Epithelial cell of prostate (primary cell): Measurements from ENCODE around the gene ANKRD13B.

Source experiments
- DNase-seq: peaks from one replicate; pipeline ENCODE4 v3.0.0-alpha.2; 2011; ENCODE audit warnings: low read depth, low spot score
- H3K27ac ChIP-seq: fragments of 450-650 bp; 2 replicates; pipeline ENCODE4 v1.5.1; 2017; ENCODE audit warnings: mild to moderate bottlenecking

ANKRD13B gene

GRCh38 chr17:29591737-29592608, 959 bp upstream of the ANKRD13B start:
- no peak for DNase-seq
- H3K27ac ChIP-seq, result peak overlapping the region; percentile 52

GRCh38 chr17:29593591-29594518, 923 bp downstream of the ANKRD13B start:
- no peak overlapping the region for H3K27ac ChIP-seq
- no peak for DNase-seq

GRCh38 chr17:29594519-29595090, 1.7 kb downstream of the ANKRD13B start:
- H3K27ac ChIP-seq, result no peak overlapping the region
- no peak for DNase-seq

- no peak overlapping the region for H3K27ac ChIP-seq
- DNase-seq, result no peak
These were observed 2.4 kb downstream of the ANKRD13B start for GRCh38 chr17:29595107-29595942.

GRCh38 chr17:29595943-29596774, 3.2 kb downstream of the ANKRD13B start:
- DNase-seq, result no peak
- no peak overlapping the region for H3K27ac ChIP-seq

GRCh38 chr17:29596811-29597210, 3.9 kb downstream of the ANKRD13B start:
- no peak overlapping the region for H3K27ac ChIP-seq
- DNase-seq, result no peak

GRCh38 chr17:29597361-29598172, 4.6 kb downstream of the ANKRD13B start:
- DNase-seq, result no peak
- no peak overlapping the region for H3K27ac ChIP-seq

GRCh38 chr17:29603109-29603674, 10.3 kb downstream of the ANKRD13B start:
- no peak overlapping the region for H3K27ac ChIP-seq
- DNase-seq, result no peak

- H3K27ac ChIP-seq, result no peak overlapping the region
- DNase-seq, result no peak
These were observed 14.7 kb downstream of the ANKRD13B start for GRCh38 chr17:29607557-29608195.

GRCh38 chr17:29608986-29609385, 16.1 kb downstream of the ANKRD13B start:
- DNase-seq, result no peak
- no peak overlapping the region for H3K27ac ChIP-seq

GRCh38 chr17:29610395-29610794, 17.5 kb downstream of the ANKRD13B start:
- no peak overlapping the region for H3K27ac ChIP-seq
- DNase-seq, result no peak

- DNase-seq, result no peak
- H3K27ac ChIP-seq, result no peak overlapping the region
These were observed 18.6 kb downstream of the ANKRD13B start for GRCh38 chr17:29611351-29612093.

- no peak for DNase-seq
- no peak overlapping the region for H3K27ac ChIP-seq
These were observed 19.1 kb downstream of the ANKRD13B start for GRCh38 chr17:29612094-29612403.

GRCh38 chr17:29612404-29613280, 19.7 kb downstream of the ANKRD13B start:
- no peak overlapping the region for H3K27ac ChIP-seq

GRCh38 chr17:29613352-29613837, 20.5 kb downstream of the ANKRD13B start:
- no peak for DNase-seq
- H3K27ac ChIP-seq, result no peak overlapping the region

More at GRCh38 chr17:29612404-29613280, 19.7 kb downstream of the ANKRD13B start:
- no peak for DNase-seq

- no peak overlapping the region for H3K27ac ChIP-seq
- no peak for DNase-seq
These were observed 20.9 kb downstream of the ANKRD13B start for GRCh38 chr17:29613856-29614255.
